SK-N-MC (cell line): ENCODE results near the gene MBTD1.

ENCODE experiments used
- DNase-seq: peaks from one replicate; pipeline ENCODE4 v3.0.0-alpha.2; 2011; ENCODE audit warnings: low read depth, low spot score
- H3K27ac ChIP-seq: fragments of 200-600 bp; sonication (generic); 2 replicates; pipeline ENCODE4 v1.5.1; 2016; ENCODE audit warnings: mixed run types
- H3K36me3 ChIP-seq: fragments of 200-600 bp; sonication (generic); 2 replicates; pipeline ENCODE4 v1.6.1; 2017; ENCODE audit warnings: antibody characterized with exemption, low read length, mixed read lengths; ENCODE audit not compliant: insufficient read depth
- H3K4me3 ChIP-seq: fragments of 200-600 bp; sonication (generic); 2 replicates; pipeline ENCODE4 v1.5.1; 2016
- H3K9ac ChIP-seq: fragments of 200-600 bp; sonication (generic); 2 replicates; pipeline ENCODE4 v1.8.0; 2017; ENCODE audit warnings: mixed run types, mixed read lengths; ENCODE audit not compliant: insufficient read length
- H3K9me3 ChIP-seq: fragments of 200-600 bp; sonication (generic); 2 replicates; pipeline ENCODE4 v1.6.1; 2017; ENCODE audit warnings: low read depth, mild to moderate bottlenecking, antibody characterized with exemption, low read length, moderate library complexity, mixed read lengths
- EZH2 ChIP-seq: fragments of 200-600 bp; sonication (generic); IDR thresholded peaks from one replicate; pipeline ENCODE4 v1.6.1; 2017; ENCODE audit warnings: antibody characterized with exemption
- FOXP2 ChIP-seq: optimal IDR thresholded peaks from 2 replicates; pipeline ENCODE3; 2011; ENCODE audit warnings: mild to moderate bottlenecking, moderate library complexity; ENCODE audit not compliant: insufficient read depth; ENCODE audit errors: extremely low read length, control extremely low read depth
- POLR2AphosphoS5 ChIP-seq: IDR thresholded peaks from 2 replicates; pipeline ENCODE4 v1.6.1; 2012; ENCODE audit warnings: mild to moderate bottlenecking, low read depth, low read length, borderline replicate concordance

The MBTD1 gene

DNA sequence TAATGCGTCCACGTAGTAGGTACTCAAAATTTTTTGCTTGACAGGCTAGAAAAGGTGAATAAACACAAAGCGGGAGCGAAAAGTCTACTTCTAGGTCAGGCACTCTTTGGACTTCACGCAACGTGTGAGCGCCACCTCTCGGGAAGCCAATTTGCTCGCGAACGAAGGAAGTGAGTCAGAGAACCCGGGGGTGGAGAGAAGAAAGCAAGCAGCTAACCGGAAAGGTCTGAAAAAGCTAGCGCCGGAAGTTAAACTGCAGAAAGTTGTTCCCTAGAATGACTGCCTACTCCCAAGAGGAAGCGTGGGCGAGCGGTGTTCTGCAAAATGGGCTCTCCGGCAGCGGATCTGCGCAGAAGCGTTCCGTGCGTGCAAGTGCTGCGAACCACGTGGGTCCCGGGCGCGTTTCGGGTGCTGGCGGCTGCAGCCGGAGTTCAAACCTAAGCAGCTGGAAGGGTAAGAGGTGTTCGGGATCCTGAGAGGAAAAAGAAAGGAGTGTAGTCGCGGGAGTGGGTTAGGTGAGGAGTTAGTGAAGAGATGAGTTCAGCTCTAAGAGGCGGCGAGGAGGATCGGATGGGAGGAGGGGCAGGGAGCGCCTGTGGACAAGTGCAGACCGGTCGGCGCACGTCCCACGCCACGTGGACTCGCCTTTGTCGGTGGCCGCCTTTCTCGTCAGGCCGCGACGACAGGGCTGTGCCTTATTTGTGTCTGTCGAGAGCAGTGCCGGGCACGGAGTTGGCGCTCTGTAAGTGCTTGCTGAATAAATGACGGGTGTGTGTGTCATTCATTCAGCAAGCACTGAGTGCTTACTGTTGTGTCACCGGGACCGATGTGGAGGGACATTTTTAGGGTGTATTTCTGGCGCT lies 106.4 kb downstream of the MBTD1 start, which contains the start of gene NME1:
NME1 (plus strand) TSS at position 350 of the 863 bp plus-strand sequence. CDS start 2,096 bp downstream, outside the sequence.
- H3K9me3 ChIP-seq, result no peaks in the 10 kb centered on the region
- H3K9ac ChIP-seq, result peak within 1 kb of the TSS; percentile 91
- DNase-seq, result peak; percentile 99
- TF ChIP-seq EZH2 (no peak), POLR2AphosphoS5 (peak; percentile 95), FOXP2 (peak; percentile 83)
- H3K4me3 ChIP-seq, result peak within 1 kb of the TSS; percentile 94
- H3K27ac ChIP-seq, result peak within 1 kb of the TSS; percentile 83
- H3K36me3 ChIP-seq, result peaks cover 36% of the 10 kb centered on the region

DNA sequence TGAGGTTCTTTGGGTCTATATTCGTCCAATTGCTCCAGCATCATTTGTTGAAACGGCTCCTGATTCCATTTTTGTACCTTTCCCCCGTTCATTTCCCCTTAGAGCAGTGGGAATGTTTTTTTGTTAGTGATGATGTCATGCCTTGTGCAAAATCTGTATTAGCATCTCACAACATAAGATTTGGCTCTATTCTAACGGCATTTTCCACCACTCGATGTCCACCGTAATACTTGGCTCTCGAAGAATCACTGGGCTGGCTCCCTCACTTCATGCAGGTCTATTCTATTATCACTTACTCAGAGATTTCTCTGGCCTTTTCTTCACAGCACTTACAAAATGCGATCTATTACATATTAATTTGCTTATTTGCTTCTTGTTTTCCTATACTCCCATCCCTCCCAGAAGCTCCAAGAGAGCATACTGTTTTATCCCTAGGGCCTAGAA lies 107.1 kb downstream of the MBTD1 start:
- H3K27ac ChIP-seq, result peak overlapping the region; percentile 83
- peak overlapping the region; percentile 71 for H3K9ac ChIP-seq
- no peak for DNase-seq
- no peaks in the 10 kb centered on the region for H3K9me3 ChIP-seq
- H3K4me3 ChIP-seq, result peak overlapping the region; percentile 94
- peaks cover 29% of the 10 kb centered on the region for H3K36me3 ChIP-seq
- TF ChIP-seq POLR2AphosphoS5, result no peak
- TF ChIP-seq EZH2, result no peak
- TF ChIP-seq FOXP2, result no peak

DNA sequence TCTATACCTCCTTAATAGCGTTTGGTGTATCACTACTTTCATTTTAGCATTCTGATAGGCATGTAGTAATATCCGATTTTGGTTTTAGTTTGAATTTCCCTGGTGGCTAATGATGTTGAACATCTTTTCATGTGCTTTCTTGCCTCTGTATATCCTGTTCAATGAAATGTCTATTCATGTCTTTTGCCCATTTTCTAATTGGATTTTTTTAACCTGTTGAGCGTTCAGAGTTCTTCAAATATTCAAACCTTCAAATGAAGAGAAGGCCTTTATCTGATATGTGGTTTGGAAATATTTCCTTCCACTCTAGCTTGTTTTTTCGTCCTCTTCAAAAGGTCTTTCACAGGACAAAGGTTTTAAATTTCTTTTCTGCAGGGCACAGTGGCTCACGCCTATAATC lies 108.9 kb downstream of the MBTD1 start:
- no peak for DNase-seq
- Histone ChIP-seq H3K27ac (no peak overlapping the region), H3K4me3 (no peak overlapping the region), H3K9me3 (no peaks in the 10 kb centered on the region), H3K9ac (no peak overlapping the region), H3K36me3 (peaks cover 11% of the 10 kb centered on the region)
- TF ChIP-seq EZH2 (no peak), FOXP2 (no peak), POLR2AphosphoS5 (no peak)

DNA sequence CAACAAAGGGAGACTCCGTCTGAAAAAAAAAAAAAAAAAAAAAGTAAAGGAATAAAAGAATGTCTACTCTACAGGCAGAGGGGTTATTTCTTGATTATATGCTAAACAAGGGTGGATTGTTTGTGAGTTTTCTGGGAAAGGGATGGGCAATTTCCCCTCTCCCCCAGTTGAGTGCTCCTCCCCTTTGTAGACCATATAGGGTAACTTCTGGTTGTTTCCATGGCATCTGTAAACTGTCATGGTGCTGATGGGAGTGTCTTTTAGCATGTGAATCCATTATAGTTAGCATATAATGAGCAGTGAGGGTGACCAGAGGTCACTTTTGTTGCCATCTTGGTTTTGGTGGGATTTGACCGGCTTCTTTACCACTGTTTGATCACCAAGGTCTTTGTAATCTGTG lies 110.7 kb downstream of the MBTD1 start:
- H3K9ac ChIP-seq, result no peak overlapping the region
- H3K27ac ChIP-seq, result no peak overlapping the region
- TF ChIP-seq POLR2AphosphoS5, result no peak
- TF ChIP-seq EZH2, result no peak
- TF ChIP-seq FOXP2, result no peak
- no peak for DNase-seq
- no peaks in the 10 kb centered on the region for H3K9me3 ChIP-seq
- H3K4me3 ChIP-seq, result no peak overlapping the region
- H3K36me3 ChIP-seq, result no peaks in the 10 kb centered on the region

DNA sequence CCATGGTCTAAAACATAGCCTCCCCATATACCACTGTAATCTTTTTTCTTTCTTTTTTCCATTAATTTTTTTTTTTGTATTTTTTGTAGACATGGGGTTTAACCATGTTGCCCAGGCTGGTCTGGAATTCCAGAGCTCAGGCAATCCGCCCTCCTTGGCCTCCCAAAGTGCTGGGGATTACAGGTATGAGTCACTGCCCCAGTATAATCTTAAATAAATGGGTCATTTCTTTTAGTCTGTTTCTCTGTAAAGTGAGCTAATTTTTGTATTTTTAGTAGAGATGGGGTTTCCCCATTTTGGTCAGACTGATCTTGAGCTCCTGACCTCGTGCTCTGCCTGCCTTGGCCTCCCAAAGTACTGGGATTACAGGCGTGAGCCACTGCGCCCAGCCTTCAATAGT lies 112.2 kb downstream of the MBTD1 start:
- no peaks in the 10 kb centered on the region for H3K9me3 ChIP-seq
- H3K27ac ChIP-seq, result no peak overlapping the region
- H3K9ac ChIP-seq, result no peak overlapping the region
- H3K4me3 ChIP-seq, result no peak overlapping the region
- no peak for DNase-seq
- H3K36me3 ChIP-seq, result no peaks in the 10 kb centered on the region
- TF ChIP-seq EZH2 (no peak), POLR2AphosphoS5 (no peak), FOXP2 (no peak)

DNA sequence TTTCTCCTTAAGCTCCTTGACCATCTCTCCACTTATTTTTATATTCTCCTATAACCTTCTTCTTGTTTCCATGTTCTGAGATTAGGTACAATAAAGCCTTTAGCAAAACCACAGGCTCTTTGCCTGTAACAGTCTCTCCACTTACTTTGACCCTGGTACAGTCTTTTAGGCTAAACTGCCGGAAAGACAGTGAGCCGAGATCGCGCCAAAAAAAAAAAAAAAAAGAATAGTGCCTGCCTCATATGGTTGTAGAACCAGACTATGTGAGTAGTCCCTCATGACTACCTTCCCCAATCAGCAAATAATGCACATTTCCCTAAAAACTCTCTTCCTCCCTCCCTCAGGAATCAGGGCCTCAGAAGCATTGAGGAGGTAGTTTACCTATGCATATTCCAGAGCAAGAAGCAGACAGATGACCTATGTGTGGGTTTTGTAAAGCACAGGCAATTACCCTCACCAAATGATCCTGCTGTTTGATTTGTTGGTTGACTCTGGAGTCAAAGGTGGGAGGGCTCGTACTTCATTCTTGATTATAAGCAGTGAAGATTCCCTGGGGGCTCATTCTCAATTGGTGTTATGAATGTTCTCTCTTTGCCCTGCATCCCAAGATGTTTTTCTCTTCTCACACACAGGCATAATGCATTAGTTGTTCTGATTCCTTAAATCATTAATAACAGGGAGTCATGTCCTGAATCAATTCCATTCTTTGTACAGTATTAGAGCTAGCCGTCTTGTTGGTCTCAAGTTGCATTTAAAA lies 115.4 kb downstream of the MBTD1 start:
- Histone ChIP-seq H3K9me3 (no peaks in the 10 kb centered on the region), H3K9ac (peak overlapping the region; percentile 17), H3K36me3 (no peaks in the 10 kb centered on the region), H3K4me3 (no peak overlapping the region), H3K27ac (no peak overlapping the region)
- no peak for DNase-seq
- no peak for TF ChIP-seq FOXP2
- no peak for TF ChIP-seq EZH2
- no peak for TF ChIP-seq POLR2AphosphoS5

DNA sequence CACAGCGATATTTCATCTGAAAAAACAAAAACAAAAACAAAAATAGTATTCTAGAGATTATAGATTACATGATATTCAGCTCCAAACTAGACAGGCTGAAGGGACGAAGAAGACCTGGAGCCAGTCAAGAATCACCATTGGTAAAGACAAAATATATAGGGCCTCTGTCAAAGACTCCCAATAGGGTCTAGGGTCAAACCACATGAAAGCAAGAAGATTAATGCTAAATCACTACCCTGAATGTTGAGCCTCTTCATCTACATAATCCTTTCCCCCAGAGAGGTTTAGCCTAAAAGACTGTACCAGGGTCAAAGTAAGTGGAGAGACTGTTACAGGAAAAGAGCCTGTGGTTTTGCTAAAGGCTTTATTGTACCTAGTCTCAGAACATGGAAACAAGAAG lies 117.3 kb downstream of the MBTD1 start:
- no peak overlapping the region for H3K4me3 ChIP-seq
- H3K27ac ChIP-seq, result no peak overlapping the region
- H3K9me3 ChIP-seq, result no peaks in the 10 kb centered on the region
- DNase-seq, result no peak
- no peak overlapping the region for H3K9ac ChIP-seq
- TF ChIP-seq EZH2, result no peak
- no peak for TF ChIP-seq POLR2AphosphoS5
- no peak for TF ChIP-seq FOXP2
- H3K36me3 ChIP-seq, result no peaks in the 10 kb centered on the region

DNA sequence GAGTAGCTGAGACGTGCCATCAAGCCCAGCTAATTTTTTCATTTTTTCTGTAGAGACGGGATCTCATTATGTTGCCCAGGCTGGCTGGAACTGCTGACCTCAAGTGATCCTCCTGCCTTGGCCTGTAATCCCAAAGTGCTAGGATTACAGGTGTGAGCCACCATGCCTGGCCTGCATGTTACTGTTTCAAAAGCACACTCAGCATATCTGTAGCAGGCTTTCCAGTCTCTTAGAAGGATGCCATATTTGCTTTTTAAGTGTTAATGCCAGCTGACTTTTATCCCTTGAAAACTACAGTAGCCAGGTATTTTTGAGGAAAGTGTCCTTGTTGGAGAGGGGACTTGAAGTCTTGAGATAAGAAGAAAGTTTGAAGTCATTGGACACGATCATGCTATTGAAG lies 123.9 kb downstream of the MBTD1 start:
- Histone ChIP-seq H3K36me3 (no peaks in the 10 kb centered on the region), H3K27ac (no peak overlapping the region), H3K9me3 (no peaks in the 10 kb centered on the region), H3K4me3 (no peak overlapping the region), H3K9ac (no peak overlapping the region)
- TF ChIP-seq POLR2AphosphoS5 (no peak), FOXP2 (no peak), EZH2 (no peak)
- no peak for DNase-seq
